Measurements from ENCODE around the gene PKP4.

PKP4 gene

DNA sequence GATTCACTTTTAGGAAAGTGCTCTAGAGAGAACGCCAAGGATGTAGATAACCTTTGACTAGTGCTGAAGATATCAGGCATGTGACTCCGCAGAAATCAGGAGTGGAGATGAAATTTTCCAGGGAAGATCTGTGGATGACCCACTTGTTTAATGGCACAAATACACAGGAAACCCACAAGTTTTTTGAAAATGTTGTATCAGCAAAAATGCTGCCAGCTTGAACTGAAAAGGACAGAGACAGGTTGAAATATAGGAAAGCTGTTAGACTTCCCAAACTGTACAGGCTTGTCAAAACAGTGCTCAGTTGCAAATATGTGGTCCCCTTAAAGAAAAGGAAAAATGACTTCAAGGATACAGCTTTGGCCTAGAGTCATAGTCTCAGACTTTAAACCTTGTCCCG, 96.5 kb downstream of the PKP4 start:
- no peak for DNase-seq

DNA sequence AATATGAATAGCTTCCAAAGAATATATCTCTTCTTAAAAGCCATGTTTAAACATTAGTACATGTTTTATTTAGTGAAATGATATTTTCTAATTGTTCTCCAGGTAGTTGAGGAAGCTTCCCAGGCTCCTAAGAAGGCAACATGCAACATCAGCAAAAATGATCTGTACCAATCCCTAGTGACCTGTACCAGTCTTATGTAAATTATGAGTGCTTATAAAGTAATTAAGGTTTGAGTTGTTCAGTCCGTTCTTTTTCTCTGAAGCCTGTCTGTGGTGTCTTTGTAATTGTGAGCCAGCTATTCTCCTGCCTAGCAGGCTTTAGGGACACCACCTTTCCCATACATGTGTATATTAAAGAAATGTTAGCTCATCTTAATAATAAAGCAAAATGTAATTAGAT, 98.2 kb downstream of the PKP4 start:
- DNase-seq: no peak

DNA sequence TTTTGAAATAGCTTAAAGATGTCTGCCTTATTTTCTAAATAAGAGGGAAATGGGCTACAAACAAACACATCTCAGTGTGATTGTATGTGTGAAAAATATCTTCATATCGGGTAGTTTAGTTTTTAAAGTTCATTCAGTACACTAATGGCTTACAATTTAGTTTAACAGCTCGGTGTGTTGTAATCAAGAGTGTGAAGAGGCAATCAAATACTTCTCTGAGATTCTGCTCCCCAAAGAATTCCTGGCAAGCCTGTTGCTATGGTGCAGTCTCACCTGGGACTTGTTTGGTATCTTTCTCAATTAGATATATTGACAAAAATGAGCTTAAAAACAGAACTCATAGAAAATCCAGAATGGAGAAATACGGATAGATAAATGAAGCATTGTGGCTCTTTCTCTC, 99.4 kb downstream of the PKP4 start:
- DNase-seq: no peak

DNA sequence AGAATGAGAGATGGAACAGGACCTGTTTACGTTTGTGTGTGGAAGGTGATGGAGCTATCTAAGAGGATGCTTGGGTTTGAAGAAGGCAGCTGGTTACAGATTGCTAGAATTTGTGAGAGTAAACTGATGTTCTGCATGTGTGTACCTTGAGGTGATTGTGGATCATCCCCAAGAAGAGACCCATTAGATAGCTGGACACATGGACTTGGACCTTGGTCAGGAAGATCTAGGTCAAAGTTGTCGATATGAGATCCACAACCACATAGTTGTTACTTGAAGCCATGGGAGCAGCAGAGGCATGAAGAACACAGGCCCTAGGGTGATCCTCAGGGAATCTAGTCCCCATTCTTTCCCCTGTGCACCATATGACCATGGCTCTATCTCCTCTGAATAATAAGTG, 101.0 kb downstream of the PKP4 start:
- DNase-seq: no peak

DNA sequence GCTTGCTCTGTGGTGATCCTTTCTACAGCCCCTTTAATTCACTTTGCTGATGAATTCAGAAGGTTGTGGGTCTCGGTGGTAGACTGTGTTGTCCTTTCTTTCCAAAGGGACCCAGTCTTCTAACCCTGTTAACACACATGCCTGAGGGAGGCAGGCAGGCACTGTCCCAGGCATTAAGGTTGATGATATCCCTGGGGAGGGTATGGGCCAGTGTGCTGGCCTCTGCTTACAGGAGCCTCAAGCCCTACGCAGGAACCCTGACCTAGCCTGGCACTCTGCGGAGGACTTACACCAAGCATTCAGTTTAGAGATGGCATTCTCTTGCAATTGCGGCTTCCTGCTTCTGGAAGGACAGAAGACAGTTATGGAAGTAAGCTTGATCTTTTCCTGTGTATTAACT, 102.5 kb downstream of the PKP4 start:
- DNase-seq: no peak

DNA sequence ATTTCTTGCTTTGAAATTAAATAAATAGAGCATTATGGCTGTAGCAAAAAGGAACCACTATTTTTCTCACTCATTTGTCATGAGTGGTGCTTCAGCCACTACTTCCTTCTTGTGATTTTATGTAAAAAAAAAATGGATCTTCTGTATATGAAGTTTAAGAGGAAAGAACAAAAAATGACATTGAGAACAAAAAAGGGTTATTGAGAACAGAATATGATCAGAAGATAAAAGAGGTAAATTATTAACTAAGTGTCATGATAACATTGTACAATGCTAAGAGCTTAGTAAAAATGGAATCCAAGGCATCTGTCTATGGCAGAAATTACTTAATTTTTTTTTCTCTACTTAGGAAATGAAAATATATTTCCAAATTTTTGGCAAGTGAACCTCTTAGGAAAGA, 103.5 kb downstream of the PKP4 start:
- DNase-seq: no peak

DNA sequence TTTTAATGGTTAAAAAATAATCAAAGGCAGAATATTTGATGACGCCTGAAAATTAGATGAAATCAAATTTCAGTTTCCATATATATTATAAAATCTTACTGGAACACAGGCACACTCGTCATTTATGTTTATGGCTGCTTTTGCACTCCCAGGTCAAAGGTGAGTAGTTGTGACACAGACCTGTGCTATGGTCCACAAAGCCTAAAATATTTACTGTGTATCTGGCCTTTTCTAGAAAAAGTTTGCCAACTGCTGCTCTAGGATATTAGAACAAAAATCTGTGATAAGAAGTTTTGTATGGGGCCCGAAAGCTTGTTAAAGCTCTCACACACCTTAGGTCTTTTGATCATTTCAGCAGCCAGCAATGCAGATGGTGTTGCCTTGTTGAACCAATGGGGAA, 104.3 kb downstream of the PKP4 start:
- DNase-seq: no peak

DNA sequence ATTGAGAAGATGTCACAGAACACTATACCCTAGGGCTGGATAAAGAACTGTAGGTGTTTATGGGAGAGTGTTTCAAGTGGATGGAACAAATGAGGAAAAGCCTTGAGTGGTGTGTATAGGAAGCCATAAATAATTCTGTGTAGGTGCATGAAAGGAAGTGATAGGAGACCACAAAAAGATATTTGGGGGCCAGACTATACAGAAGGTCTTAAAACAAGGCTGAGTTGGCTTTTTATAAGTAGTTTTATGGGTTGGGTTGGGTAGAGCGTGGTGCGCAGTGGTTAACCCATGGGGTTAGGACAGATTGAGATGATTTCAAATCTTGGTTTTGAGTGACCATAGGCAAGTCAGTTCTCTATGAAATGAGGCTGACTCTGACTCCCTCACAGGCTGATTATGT, 110.5 kb downstream of the PKP4 start:
- DNase-seq: no peak

DNA sequence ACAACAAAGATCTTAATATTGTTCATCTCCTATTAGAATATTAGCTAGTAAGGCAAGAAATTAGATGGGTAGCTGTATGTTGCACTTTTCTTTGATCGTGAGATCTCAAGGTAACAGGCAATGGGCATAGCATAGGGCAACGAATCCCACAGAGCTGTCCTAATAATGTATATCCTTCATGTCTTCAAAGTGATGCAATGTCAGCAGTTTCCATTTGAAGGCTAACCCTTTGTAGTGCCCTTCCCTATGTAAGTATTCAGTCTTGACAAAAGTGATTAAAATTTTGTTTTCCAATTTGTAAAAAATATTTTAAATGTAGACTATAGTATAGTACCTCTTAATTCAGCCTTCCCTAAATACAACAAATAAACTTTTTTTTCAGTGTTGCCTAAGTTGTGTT, 112.5 kb downstream of the PKP4 start:
- DNase-seq: no peak

DNA sequence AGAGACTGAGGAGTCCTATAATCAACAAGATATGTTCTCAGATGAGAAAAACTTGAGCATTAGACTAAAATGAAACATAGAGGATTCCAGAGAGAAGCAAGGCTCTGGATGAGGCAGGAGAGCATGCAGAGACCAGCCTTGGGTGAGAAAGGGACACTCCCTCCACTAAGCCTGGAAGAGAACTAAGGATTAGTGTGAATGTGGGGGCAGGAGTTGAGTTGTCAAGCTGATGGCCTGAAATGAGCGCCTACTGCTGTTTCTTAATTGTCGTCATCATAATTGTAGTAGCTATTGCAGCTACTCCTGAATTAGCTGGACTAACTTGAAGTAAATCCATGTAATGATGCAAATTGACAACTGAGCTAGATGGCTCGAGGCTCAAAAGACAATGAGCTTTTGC, 114.1 kb downstream of the PKP4 start:
- DNase-seq: no peak

DNA sequence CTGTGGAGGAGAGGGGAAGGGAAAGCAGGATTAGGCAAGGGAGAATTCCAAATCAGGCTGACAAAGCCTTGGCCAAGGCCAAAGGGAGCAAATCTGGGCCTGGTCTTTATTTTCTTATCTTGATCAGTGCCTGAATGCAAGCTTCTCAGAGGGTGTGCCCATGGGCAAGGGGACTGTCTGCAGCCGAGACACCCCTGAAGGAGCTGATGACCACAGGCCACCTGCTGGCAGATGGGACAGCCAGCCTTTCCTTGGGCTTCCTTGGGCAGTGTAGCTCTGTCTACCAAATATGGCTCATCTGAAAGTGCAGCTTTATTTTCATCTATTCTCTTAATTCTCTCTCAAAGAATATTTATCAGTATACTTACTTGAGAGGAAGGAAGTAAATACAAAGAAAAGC, 117.0 kb downstream of the PKP4 start:
- DNase-seq: no peak

DNA sequence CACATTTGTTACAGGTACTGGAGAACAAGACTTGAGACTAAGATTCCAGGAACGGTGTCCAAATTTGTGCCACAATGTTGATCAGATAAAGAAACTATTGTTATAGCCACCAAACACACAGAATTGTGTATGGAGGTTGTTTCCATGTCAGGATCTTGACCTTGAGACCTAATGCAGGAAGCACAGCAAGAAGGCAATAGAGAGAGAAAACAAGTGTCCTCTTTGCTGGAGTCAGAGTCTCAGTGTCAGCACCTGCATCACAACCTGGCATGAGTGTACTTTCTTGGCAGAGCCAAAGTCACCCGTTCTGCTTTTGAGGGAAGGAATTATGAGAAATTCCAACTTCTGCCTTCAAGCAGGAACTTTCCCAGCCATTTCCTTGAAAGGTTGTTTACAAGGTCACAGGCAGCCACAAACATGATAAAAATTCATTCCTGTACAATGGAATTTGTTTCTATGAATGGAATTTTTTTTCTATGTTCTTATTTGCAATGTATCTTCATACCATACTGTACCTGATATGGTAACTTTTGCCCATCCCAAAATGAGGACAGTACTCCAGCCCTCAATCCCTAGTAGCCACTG, 118.4 kb downstream of the PKP4 start:
- DNase-seq: no peak

DNA sequence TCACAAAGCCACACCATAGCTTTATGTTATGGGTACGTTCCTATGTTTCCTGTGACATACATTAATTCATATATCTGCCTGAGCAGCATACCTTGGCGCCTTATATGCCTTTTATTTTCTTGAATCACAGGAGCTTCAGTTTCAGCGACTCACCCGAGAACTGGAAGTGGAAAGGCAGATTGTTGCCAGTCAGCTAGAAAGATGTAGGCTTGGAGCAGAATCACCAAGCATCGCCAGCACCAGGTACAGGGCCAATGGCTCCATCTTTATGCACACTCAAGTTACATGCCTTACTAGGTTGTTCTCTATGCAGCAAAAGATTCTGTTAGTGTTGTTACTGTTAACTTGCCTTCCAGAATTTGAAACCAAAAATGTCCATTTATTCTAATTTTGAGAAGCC, 120.4 kb downstream of the PKP4 start:
- DNase-seq: no peak

DNA sequence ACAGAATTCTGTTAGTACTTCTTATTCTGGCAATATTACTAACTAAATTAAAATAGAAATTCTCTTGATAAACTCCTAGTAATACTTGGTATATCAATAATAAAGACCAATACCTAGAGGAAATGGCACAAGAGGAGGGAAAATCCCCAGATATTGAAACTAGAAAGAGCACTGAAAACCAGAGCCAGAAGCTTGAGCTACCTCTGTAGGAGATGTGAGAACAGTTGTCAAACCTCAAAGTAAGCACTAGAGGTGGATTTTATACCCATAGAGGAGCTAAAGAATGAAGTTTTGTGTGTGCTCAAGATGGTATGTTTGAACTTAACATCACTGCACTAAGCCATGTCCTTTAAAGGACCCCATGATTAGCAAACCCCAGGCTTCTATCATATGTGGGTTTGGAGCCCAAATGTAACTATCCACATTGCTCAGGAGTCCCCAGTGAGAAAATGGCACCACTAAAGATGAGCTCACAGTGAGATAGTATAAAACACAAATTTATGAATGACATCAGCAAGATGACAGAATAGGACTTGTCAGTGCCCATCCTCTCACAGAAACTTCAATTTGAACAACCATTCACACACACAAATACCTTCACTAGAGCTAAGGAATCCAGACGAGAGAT, 122.1 kb downstream of the PKP4 start:
- no peak for DNase-seq

DNA sequence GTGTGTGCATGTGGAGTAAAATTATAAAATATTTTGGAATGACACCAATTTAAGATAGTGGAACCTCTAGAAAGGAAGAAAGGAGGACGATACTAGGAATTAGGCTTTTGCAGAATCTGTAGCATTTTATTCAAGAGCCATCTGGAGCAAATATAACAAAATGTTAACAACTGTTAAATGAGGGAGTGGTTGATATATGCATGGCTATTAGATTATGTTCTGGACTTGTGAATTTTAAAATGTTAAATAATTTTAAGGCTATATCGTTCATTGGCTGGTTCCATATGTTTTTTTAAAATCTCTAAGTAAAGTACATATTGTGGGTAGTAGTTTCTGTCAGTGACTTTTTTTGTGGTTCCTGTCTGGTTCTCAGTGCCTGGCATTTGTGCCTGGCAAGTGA, 123.2 kb downstream of the PKP4 start:
- DNase-seq: no peak

DNA sequence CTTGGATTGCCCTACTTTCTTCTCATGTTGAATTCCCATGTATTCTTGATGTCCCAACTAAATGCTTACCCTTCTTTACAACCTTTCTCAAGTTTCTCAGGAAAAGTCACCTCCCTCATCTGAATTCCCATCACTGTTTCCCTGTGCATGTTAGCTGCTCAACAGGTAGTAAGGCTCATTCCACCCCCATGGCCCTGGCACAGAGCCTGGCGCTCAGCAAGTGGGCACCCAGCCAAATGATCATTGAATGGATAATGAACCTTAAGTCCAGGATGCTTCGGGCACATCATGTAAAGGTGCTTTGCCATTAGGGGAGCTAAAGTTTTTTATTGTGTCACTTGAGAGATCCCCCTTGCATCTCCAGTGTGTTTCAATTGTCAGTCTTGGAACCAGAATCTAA, 124.0 kb downstream of the PKP4 start:
- DNase-seq: no peak

DNA sequence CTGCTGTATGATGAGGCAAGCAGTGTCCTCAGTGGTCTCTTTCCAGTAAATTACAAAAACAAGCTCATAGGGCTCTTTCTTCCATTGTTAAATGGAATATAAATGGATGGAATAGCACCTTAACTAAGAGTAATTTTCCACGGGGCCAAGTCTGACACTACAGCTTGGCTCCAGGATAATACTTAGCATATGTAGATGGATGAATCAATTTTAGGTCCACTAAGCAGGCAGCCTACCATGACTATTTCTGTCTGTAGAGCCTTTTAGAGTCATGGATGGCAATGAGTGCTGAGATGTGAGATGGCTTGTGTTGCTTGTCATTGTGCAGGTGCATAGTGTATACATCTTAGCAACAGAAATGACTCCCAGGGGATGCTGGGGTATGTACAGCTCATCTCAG, 125.9 kb downstream of the PKP4 start:
- no peak for DNase-seq

DNA sequence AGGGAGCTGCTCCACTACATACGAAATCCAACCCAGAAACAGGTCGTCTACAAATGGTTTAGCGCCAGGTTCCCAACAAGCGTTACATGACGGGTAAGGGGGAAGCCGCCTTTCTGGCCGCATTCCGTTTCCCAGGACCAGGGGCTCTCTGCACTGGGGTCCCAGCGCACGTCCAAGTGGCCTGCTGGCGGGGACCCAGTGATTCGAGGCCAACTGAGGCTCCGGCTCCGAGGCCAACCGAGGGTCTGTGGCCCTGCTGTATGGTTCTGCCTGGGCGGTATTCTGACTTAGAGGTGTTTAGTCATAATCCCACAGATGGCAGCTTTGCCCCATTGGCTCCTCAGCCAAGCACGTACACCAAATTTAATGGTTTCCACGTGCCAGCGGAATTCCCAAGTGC, 127.2 kb downstream of the PKP4 start:
- no peak for DNase-seq

DNA sequence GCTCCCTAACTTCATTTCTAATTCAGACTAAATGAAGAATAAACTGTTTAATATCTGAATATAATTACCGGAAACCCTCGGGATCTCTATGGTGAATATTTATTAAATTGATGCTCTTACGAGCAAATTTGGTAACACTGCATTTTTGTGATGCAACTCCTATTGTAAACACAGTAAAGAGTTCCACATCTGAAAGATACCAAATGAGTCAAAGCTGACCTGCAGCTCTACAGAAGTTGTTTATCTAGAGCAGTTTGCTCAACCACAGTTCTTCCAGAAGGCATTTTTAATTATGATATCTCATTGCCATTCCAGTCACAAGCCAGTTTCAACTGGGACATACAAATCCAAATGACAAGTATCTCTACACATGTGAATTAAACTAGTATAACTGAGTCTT, 129.7 kb downstream of the PKP4 start:
- DNase-seq: no peak

DNA sequence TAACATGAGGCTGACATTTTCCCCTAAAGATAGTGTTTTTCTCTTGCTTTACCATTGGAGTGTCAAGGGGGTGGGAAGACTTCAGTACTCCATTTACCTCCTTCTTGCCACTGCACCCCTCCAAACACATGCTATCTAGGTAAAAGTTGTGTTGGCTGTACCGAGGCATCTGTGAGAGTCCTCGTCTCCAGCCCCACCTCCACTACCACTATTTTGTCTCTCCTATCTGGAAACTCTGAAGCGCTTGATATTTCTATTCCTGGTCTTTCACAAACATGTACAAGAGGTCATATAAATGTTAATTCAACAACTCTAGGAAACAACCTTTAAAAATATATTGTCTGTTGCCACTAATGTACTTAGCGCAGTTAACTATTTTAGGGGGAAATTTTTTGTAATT, 132.6 kb downstream of the PKP4 start:
- DNase-seq: no peak

DNA sequence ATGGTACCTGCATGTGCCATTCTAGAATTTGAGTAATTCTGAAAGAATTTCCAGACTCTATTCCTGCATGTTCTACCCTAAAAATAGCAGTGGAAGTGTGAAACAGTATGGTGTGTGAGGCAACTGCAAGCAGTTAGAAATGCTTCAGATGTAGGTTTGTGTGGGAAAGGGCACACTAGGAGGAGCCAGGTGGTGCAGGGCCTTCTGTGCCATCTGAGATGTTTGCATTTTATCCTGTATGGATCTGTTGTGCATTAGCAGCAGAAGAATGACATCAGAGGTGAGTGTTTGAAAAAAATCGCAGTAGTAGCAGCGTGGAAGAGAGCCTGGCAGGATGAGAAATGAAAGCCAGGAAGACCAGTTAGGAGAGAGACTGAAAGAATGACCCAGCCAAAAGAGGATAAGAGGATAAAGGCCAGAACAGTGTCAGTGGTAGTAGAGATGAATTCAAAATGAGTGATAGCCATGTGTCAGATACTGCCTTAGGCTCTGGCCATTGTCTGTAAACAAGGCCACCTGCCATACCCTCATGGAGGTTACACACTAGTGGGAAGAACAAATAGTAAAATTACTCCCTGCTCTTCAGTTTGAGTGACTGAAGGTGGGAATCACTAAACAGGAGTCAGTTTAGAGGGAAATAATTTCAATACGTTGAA, 142.2 kb downstream of the PKP4 start:
- DNase-seq: no peak

DNA sequence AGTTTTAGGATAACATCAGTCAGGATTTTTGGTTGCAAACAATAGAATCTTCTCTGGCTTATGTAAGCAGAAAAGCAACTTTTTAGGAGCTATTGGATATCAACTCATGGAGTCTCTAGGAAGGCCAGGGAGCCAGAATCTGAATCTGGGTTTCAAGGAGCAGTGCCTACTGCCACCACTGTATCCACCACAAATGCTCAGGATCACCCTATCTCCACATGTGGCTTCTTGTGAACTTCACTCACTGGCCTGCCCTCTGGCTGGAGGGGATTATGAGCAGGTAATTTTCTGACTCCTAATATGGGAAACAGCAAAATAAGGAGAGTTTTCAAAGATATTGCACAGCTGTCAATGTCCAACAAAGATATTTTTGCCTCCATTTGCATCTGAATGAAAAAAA, 142.9 kb downstream of the PKP4 start:
- no peak for DNase-seq

DNA sequence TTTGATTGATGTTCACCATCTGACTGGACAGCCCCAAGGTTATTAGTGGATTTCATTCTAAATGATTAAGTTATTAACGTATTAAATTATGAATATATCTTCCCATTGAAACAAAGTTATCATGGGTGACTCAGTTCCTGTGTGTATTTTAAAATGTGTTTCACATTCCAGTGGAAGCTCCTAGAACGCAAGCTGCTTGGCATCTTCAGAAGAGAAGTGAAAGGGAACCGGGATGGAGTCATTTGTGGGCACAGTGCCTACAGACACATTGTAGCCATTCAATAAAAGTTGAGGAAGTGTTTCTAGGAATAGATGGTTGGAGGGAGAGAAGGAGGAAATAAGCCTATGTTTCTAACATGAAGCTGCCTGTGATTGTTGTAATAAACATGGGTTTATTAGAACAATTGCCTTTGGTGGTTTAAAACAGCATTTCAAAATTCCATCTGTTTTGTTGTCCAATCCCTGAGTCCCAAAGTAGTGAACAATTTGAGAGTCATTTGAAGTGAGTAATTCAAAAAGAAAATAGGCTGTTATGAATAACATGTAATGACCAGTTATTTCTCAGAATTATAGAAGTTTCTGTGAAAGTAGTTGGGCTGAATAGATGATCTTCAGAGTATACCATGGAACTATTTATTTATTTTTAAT, 143.5 kb downstream of the PKP4 start:
- no peak for DNase-seq

DNA sequence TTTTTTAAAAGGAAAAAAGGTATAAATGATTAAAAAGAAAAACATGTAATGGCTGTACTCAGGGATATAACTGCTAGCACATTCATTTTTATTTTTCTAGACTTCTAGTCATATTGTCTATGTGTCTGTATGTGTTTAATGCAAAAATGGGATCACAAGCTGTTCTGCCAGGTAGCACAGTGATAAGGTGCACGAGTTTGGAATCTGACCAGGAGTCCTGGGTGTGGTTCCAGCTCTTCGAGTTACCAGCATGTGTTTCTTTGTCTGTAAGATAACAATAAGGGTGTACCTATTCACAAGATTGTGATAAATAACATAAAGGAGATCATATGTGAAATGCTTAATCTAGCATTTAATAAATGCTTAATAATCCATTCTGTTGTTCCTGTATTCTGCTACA, 145.3 kb downstream of the PKP4 start:
- DNase-seq: no peak

Measured in central memory CD4-positive, alpha-beta T cell (primary cell).